ENCODE data around the gene WDFY4.

- no peak for TF ChIP-seq CTCF (conservative IDR thresholded peaks at IDR 0.05 in 1 of 2, IDR thresholded peaks at IDR 0.05 in 1 of 2; ENCODE audit: low read depth in 1 of 2, low read length in 2 of 2)
- no peak for TF ChIP-seq EZH2 (IDR thresholded peaks at IDR 0.05; ENCODE audit: low read length, missing control alignments)
Observed at GRCh38 chr10:48653944-48654698, 30.6 kb upstream of the WDFY4 start.
